ENCODE results near the gene TIGD3. TPM values are rescaled to one million over a fixed set of nuclear protein-coding genes. Genes with fewer than 3 reads are reported as not detected.

TIGD3 gene
- total RNA-seq, 1 donor from 2014 or later, result 0.20 TPM

- H3K4me3 ChIP-seq (ENCODE audit: insufficient read depth, low read depth, low read length), result no peak overlapping the region
- H3K4me2 ChIP-seq (ENCODE audit: low read length), result no peak overlapping the region
- no peaks in the 10 kb centered on the region for H4K20me1 ChIP-seq (ENCODE audit: insufficient read depth, low read length)
- H3K4me1 ChIP-seq (ENCODE audit: insufficient read depth, low read length), result no peaks in the 10 kb centered on the region
- Mint-ChIP-seq H3K27me3 (ENCODE audit: low read depth, unreplicated experiment) (peaks cover 9% of the 10 kb centered on the region), H3K4me1 (ENCODE audit: low read depth, unreplicated experiment) (peaks cover 12% of the 10 kb centered on the region), H3K4me3 (ENCODE audit: unreplicated experiment) (no peak overlapping the region), H3K27ac (ENCODE audit: unreplicated experiment) (no peak overlapping the region), H3K36me3 (ENCODE audit: low read depth, unreplicated experiment) (peaks cover 2% of the 10 kb centered on the region), H3K9me3 (ENCODE audit: unreplicated experiment) (no peaks in the 10 kb centered on the region)
- H3K9me3 ChIP-seq (ENCODE audit: insufficient read depth, low read depth, low read length), result no peaks in the 10 kb centered on the region
- H3K79me2 ChIP-seq (ENCODE audit: insufficient read depth, low read length), result no peaks in the 10 kb centered on the region
- TF ChIP-seq CTCF (IDR thresholded peaks at IDR 0.05; ENCODE audit: insufficient read depth, low read depth, low read length), result no peak
- TF ChIP-seq EZH2 (IDR thresholded peaks at IDR 0.05; ENCODE audit: insufficient read depth, low read length), result no peak
- DNase-seq (ENCODE audit: low read depth) (no peak), FAIRE-seq (no peak)
- H3K27me3 ChIP-seq (ENCODE audit: insufficient read depth, low read length), result peaks cover 4% of the 10 kb centered on the region
- no peaks in the 10 kb centered on the region for H3K36me3 ChIP-seq (ENCODE audit: insufficient read depth, low read length)
- no peak overlapping the region for H3K27ac ChIP-seq (ENCODE audit: low read depth, low read length)
- H2AFZ ChIP-seq (ENCODE audit: low read depth, low read length), result no peak overlapping the region
- H3K9ac ChIP-seq (ENCODE audit: low read length), result no peak overlapping the region
Observed at GRCh38 chr11:65362320-65362931, 7.9 kb downstream of the TIGD3 start.

- no peak overlapping the region for H3K4me3 Mint-ChIP-seq (ENCODE audit: unreplicated experiment)
- peaks cover 7% of the 10 kb centered on the region for H3K4me1 Mint-ChIP-seq (ENCODE audit: low read depth, unreplicated experiment)
- TF ChIP-seq EZH2 (IDR thresholded peaks at IDR 0.05; ENCODE audit: insufficient read depth, low read length), result no peak
- TF ChIP-seq CTCF (IDR thresholded peaks at IDR 0.05; ENCODE audit: insufficient read depth, low read depth, low read length), result no peak
Observed at GRCh38 chr11:65362966-65363365, 8.4 kb downstream of the TIGD3 start.

GRCh38 chr11:65363770-65364169 is 9.2 kb downstream of the TIGD3 start:
- Histone ChIP-seq H3K4me3 (ENCODE audit: insufficient read depth, low read depth, low read length) (no peak overlapping the region), H3K27me3 (ENCODE audit: insufficient read depth, low read length) (no peaks in the 10 kb centered on the region), H3K4me1 (ENCODE audit: insufficient read depth, low read length) (no peaks in the 10 kb centered on the region), H3K27ac (ENCODE audit: low read depth, low read length) (no peak overlapping the region), H3K9me3 (ENCODE audit: insufficient read depth, low read depth, low read length) (no peaks in the 10 kb centered on the region), H2AFZ (ENCODE audit: low read depth, low read length) (no peak overlapping the region), H3K9ac (ENCODE audit: low read length) (no peak overlapping the region), H3K79me2 (ENCODE audit: insufficient read depth, low read length) (no peaks in the 10 kb centered on the region), H3K4me2 (ENCODE audit: low read length) (no peak overlapping the region), H4K20me1 (ENCODE audit: insufficient read depth, low read length) (no peaks in the 10 kb centered on the region), H3K36me3 (ENCODE audit: insufficient read depth, low read length) (no peaks in the 10 kb centered on the region)
- Mint-ChIP-seq H3K36me3 (ENCODE audit: low read depth, unreplicated experiment) (peaks cover 2% of the 10 kb centered on the region), H3K27me3 (ENCODE audit: low read depth, unreplicated experiment) (no peaks in the 10 kb centered on the region), H3K4me1 (ENCODE audit: low read depth, unreplicated experiment) (peaks cover 5% of the 10 kb centered on the region), H3K9me3 (ENCODE audit: unreplicated experiment) (no peaks in the 10 kb centered on the region), H3K4me3 (ENCODE audit: unreplicated experiment) (no peak overlapping the region), H3K27ac (ENCODE audit: unreplicated experiment) (peak overlapping the region; percentile 69)
- FAIRE-seq (no peak), DNase-seq (ENCODE audit: low read depth) (no peak)
- no peak for TF ChIP-seq CTCF (IDR thresholded peaks at IDR 0.05; ENCODE audit: insufficient read depth, low read depth, low read length)
- no peak for TF ChIP-seq EZH2 (IDR thresholded peaks at IDR 0.05; ENCODE audit: insufficient read depth, low read length)

More at GRCh38 chr11:65362966-65363365, 8.4 kb downstream of the TIGD3 start:
- DNase-seq (ENCODE audit: low read depth) (no peak), FAIRE-seq (no peak)
- Histone ChIP-seq H3K27ac (ENCODE audit: low read depth, low read length) (no peak overlapping the region), H2AFZ (ENCODE audit: low read depth, low read length) (no peak overlapping the region), H3K27me3 (ENCODE audit: insufficient read depth, low read length) (no peaks in the 10 kb centered on the region), H3K9me3 (ENCODE audit: insufficient read depth, low read depth, low read length) (no peaks in the 10 kb centered on the region), H3K36me3 (ENCODE audit: insufficient read depth, low read length) (no peaks in the 10 kb centered on the region), H3K4me2 (ENCODE audit: low read length) (no peak overlapping the region), H4K20me1 (ENCODE audit: insufficient read depth, low read length) (no peaks in the 10 kb centered on the region), H3K79me2 (ENCODE audit: insufficient read depth, low read length) (no peaks in the 10 kb centered on the region), H3K9ac (ENCODE audit: low read length) (no peak overlapping the region), H3K4me1 (ENCODE audit: insufficient read depth, low read length) (no peaks in the 10 kb centered on the region), H3K4me3 (ENCODE audit: insufficient read depth, low read depth, low read length) (no peak overlapping the region)
- Mint-ChIP-seq H3K27ac (ENCODE audit: unreplicated experiment) (no peak overlapping the region), H3K27me3 (ENCODE audit: low read depth, unreplicated experiment) (peaks cover 3% of the 10 kb centered on the region), H3K36me3 (ENCODE audit: low read depth, unreplicated experiment) (peaks cover 2% of the 10 kb centered on the region), H3K9me3 (ENCODE audit: unreplicated experiment) (no peaks in the 10 kb centered on the region)
